ENCODE measurements around the gene ZNRD2.

ZNRD2 gene

GRCh38 chr11:65599216-65599954 lies 29.1 kb downstream of the ZNRD2 start:
- H3K4me3 ChIP-seq (ENCODE audit: insufficient read depth, low read length, poor library complexity, severe bottlenecking) = no peak overlapping the region
- no peak overlapping the region for H3K4me2 ChIP-seq (ENCODE audit: low read depth, low read length, poor library complexity, severe bottlenecking)
- no peak overlapping the region for H2AFZ ChIP-seq (ENCODE audit: low read depth, low read length, severe bottlenecking)
- H3K27ac ChIP-seq (ENCODE audit: low read depth, low read length) = no peak overlapping the region
- H4K20me1 ChIP-seq (ENCODE audit: low read depth, low read length) = no peaks in the 10 kb centered on the region
- no peaks in the 10 kb centered on the region for H3K9me3 ChIP-seq (ENCODE audit: insufficient read depth, low read length)
- H3K9ac ChIP-seq (ENCODE audit: low read length) = no peak overlapping the region
- no peaks in the 10 kb centered on the region for H3K79me2 ChIP-seq (ENCODE audit: insufficient read depth, low read length)
- H3K36me3 ChIP-seq (ENCODE audit: low read length) = no peaks in the 10 kb centered on the region
- H3F3A ChIP-seq (ENCODE audit: insufficient read depth) = no peaks in the 10 kb centered on the region
- H3K9me2 ChIP-seq (replicated peaks; ENCODE audit: insufficient read depth, low read length) = no peaks in the 10 kb centered on the region
- no peaks in the 10 kb centered on the region for H3K27me3 ChIP-seq (ENCODE audit: low read length)
- no peak for TF ChIP-seq EZH2phosphoT487 (conservative IDR thresholded peaks at IDR 0.05; ENCODE audit: low read length)
- no peak for TF ChIP-seq CTCF (IDR thresholded peaks at IDR 0.05; ENCODE audit: insufficient read depth, low read length, poor library complexity, severe bottlenecking)

- Histone ChIP-seq H3K4me2 (ENCODE audit: low read depth, low read length, poor library complexity, severe bottlenecking) (no peak overlapping the region), H3K36me3 (ENCODE audit: low read length) (no peaks in the 10 kb centered on the region), H3K27ac (ENCODE audit: low read depth, low read length) (no peak overlapping the region), H3K9me3 (ENCODE audit: insufficient read depth, low read length) (no peaks in the 10 kb centered on the region), H3K9me2 (replicated peaks; ENCODE audit: insufficient read depth, low read length) (no peaks in the 10 kb centered on the region), H4K20me1 (ENCODE audit: low read depth, low read length) (no peaks in the 10 kb centered on the region), H3K4me3 (ENCODE audit: insufficient read depth, low read length, poor library complexity, severe bottlenecking) (no peak overlapping the region), H2AFZ (ENCODE audit: low read depth, low read length, severe bottlenecking) (no peak overlapping the region), H3F3A (ENCODE audit: insufficient read depth) (no peaks in the 10 kb centered on the region), H3K79me2 (ENCODE audit: insufficient read depth, low read length) (no peaks in the 10 kb centered on the region), H3K27me3 (ENCODE audit: low read length) (no peaks in the 10 kb centered on the region), H3K9ac (ENCODE audit: low read length) (no peak overlapping the region)
- TF ChIP-seq CTCF (IDR thresholded peaks at IDR 0.05; ENCODE audit: insufficient read depth, low read length, poor library complexity, severe bottlenecking) (no peak), EZH2phosphoT487 (conservative IDR thresholded peaks at IDR 0.05; ENCODE audit: low read length) (no peak)
These were observed 29.6 kb downstream of the ZNRD2 start for GRCh38 chr11:65599955-65600246.

- Histone ChIP-seq H3K27ac (ENCODE audit: low read depth, low read length) (no peak overlapping the region), H3K36me3 (ENCODE audit: low read length) (no peaks in the 10 kb centered on the region)
These were observed 34.0 kb downstream of the ZNRD2 start for GRCh38 chr11:65604258-65604657.

More at GRCh38 chr11:65604258-65604657, 34.0 kb downstream of the ZNRD2 start:
- Histone ChIP-seq H3K9me2 (replicated peaks; ENCODE audit: insufficient read depth, low read length) (no peaks in the 10 kb centered on the region), H3K4me2 (ENCODE audit: low read depth, low read length, poor library complexity, severe bottlenecking) (no peak overlapping the region), H2AFZ (ENCODE audit: low read depth, low read length, severe bottlenecking) (no peak overlapping the region), H3K9ac (ENCODE audit: low read length) (no peak overlapping the region), H3K4me3 (ENCODE audit: insufficient read depth, low read length, poor library complexity, severe bottlenecking) (no peak overlapping the region), H3K79me2 (ENCODE audit: insufficient read depth, low read length) (no peaks in the 10 kb centered on the region), H3K27me3 (ENCODE audit: low read length) (no peaks in the 10 kb centered on the region), H4K20me1 (ENCODE audit: low read depth, low read length) (no peaks in the 10 kb centered on the region), H3F3A (ENCODE audit: insufficient read depth) (no peaks in the 10 kb centered on the region), H3K9me3 (ENCODE audit: insufficient read depth, low read length) (no peaks in the 10 kb centered on the region)
- TF ChIP-seq CTCF (IDR thresholded peaks at IDR 0.05; ENCODE audit: insufficient read depth, low read length, poor library complexity, severe bottlenecking) (no peak), EZH2phosphoT487 (conservative IDR thresholded peaks at IDR 0.05; ENCODE audit: low read length) (no peak)
